ENCODE measurements around the gene MSLN. TPM values are rescaled to one million over a fixed set of nuclear protein-coding genes. Genes with fewer than 3 reads are reported as not detected.

MSLN gene
- total RNA-seq, 6 donors from 2014 or later, result 47.8 to 275 (median 121) TPM

DNA sequence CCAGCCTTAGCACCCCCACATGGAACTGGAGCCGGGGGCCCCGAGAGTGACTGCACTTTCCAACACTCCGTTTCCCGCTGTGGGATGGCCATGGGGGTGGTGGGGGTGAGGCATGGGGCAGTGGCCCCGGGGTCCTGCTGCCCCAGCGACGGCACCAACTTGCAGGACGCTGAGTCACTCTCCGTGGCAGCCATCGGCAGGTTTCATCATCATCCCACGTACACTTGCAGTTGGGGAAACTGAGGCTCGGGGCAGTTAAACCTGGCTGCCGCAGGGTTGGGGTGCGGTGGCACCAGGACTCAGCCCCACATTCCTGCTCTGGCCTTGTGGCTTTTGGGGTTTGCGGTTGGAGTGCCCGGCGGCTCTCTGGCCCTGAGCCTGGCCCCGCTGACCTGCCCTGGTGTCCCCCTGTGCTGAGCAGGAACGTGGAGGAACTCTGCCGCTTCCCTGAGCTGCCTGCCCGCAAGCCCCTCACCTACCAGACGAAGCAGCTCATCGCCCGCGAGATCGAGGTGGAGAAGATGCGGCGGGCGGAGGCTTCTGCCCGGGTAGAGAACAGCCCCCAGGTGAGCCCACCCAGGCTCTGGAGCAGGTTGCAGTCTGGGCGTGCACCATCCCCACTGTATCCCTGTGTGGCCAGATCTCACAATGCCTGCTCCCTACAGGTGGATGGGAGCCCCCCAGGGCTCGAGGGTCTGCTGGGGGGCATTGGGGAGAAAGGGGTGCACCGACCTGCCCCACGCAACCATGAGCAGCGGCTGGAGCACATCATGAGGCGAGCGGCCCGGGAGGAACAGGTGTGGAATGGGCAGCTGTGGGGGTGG is 36.0 kb downstream of the MSLN start:
- ATAC-seq (ENCODE audit: low FRiP score in 2 of 2) (no peak), DNase-seq (no peak)
- H3K27me3 ChIP-seq, result peaks cover 0 to 23% (median 10%) of the 10 kb centered on the region in 4 donors
- peaks cover 0 to 8% (median 3%) of the 10 kb centered on the region in 4 donors for H3K36me3 ChIP-seq
- H3K4me3 ChIP-seq, result no peak overlapping the region
- H3K27ac ChIP-seq, result no peak overlapping the region
- no peak for TF ChIP-seq EP300 (IDR thresholded peaks at IDR 0.05)
- TF ChIP-seq POLR2A (IDR thresholded peaks at IDR 0.05), result no peak
- no peak for TF ChIP-seq CTCF (IDR thresholded peaks at IDR 0.05)
- TF ChIP-seq POLR2AphosphoS5 (IDR thresholded peaks at IDR 0.05), result no peak
- 91 to 94% methylated on average over 18 to 38 of the region's 38 CpGs for WGBS, 2 donors
- H3K9me3 ChIP-seq, result no peaks in the 10 kb centered on the region
- H3K4me1 ChIP-seq, result peaks cover 0 to 7% (median 0%) of the 10 kb centered on the region in 4 donors

DNA sequence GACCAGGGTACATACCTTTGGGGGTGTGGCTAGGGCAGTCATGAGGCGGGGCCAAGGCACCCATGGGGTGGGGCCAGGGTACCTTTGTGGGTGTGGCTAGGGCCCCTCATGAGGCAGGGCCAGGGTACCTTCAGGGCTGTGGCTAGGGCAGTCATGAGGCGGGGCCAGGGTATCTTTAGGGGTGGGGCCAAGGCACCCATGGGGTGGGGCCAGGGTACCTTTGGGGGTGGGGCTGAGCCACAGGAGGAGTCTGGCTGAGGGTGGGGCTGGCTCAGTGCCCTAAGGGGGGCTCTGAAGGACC is 36.5 kb downstream of the MSLN start:
- DNase-seq (no peak), ATAC-seq (ENCODE audit: low FRiP score in 2 of 2) (no peak)
- no peaks in the 10 kb centered on the region for H3K9me3 ChIP-seq
- peaks cover 0 to 7% (median 0%) of the 10 kb centered on the region in 4 donors for H3K4me1 ChIP-seq
- peaks cover 0 to 7% (median 3%) of the 10 kb centered on the region in 4 donors for H3K36me3 ChIP-seq
- peaks cover 0 to 27% (median 11%) of the 10 kb centered on the region in 4 donors for H3K27me3 ChIP-seq
- H3K4me3 ChIP-seq, result no peak overlapping the region
- no peak overlapping the region for H3K27ac ChIP-seq
- TF ChIP-seq POLR2A (IDR thresholded peaks at IDR 0.05), result no peak
- no peak for TF ChIP-seq POLR2AphosphoS5 (IDR thresholded peaks at IDR 0.05)
- TF ChIP-seq CTCF (IDR thresholded peaks at IDR 0.05), result no peak
- TF ChIP-seq EP300 (IDR thresholded peaks at IDR 0.05), result no peak
- WGBS, 2 donors, result 91% methylated on average over 1 of the region's 2 CpGs; no CpG with 5 or more reads in 1 of the 2 donors

DNA sequence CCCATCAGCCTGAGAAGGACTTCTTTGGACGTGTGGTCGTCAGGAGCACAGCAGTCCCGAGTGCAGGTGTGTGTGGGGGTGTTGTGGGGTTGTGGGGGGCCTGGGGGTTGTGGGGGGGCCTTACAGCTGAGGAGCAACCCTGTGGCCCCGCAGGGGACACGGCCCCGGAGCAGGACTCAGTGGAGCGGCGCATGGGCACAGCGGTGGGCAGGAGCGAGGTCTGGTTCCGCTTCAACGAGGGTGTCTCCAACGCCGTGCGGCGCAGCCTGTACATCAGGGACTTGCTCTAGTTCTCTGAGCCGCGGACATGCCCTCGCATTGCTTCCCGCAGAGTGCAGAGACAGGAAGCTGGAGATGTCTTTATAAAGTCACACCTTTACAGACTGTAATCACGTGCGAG is 37.2 kb downstream of the MSLN start:
- Histone ChIP-seq H3K36me3 (peaks cover 0 to 6% (median 3%) of the 10 kb centered on the region in 4 donors), H3K27ac (no peak overlapping the region), H3K27me3 (peaks cover 0 to 27% (median 11%) of the 10 kb centered on the region in 4 donors), H3K9me3 (no peaks in the 10 kb centered on the region), H3K4me3 (no peak overlapping the region), H3K4me1 (peaks cover 0 to 7% (median 0%) of the 10 kb centered on the region in 4 donors)
- peak in 1 of 2 donors; percentile 73 for DNase-seq
- no peak for TF ChIP-seq POLR2AphosphoS5 (IDR thresholded peaks at IDR 0.05)
- WGBS, 2 donors, result 86 to 99% methylated on average over 2 to 20 of the region's 22 CpGs
- ATAC-seq (ENCODE audit: low FRiP score in 2 of 2), result no peak

DNA sequence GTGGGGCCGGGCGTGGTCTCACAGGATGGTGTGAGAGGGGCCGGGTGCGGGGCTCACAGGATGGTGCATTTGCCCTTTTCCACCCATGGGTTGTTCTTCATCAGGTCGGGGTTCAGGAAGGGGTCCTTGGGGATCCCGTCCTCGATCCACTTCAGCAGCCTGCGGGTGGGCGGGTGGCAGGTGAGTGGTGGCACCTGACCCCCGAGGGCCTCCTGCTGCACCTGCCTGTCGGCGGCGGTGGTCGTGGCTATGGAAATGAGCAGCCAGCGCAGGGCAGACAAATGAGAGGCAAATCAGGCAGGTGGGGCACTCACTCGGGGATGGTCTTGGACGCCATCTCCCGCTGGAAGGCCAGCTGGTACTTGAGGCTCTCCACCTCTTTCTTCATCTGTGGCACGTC is 38.1 kb downstream of the MSLN start:
- TF ChIP-seq EP300 (IDR thresholded peaks at IDR 0.05), result no peak
- TF ChIP-seq CTCF (IDR thresholded peaks at IDR 0.05), result no peak
- no peak for TF ChIP-seq POLR2AphosphoS5 (IDR thresholded peaks at IDR 0.05)
- no peak for TF ChIP-seq POLR2A (IDR thresholded peaks at IDR 0.05)
- Histone ChIP-seq H3K4me3 (no peak overlapping the region), H3K27me3 (peaks cover 0 to 27% (median 11%) of the 10 kb centered on the region in 4 donors), H3K27ac (no peak overlapping the region), H3K9me3 (no peaks in the 10 kb centered on the region), H3K4me1 (peaks cover 0 to 7% (median 0%) of the 10 kb centered on the region in 4 donors), H3K36me3 (no peaks in the 10 kb centered on the region)
- WGBS, 2 donors, result 87 to 91% methylated on average over 18 to 19 of the region's 19 CpGs
- ATAC-seq (ENCODE audit: low FRiP score in 2 of 2), result no peak
- peak in 1 of 2 donors; percentile 70 for DNase-seq

GRCh38 chr16:799111-799947 is 38.8 kb downstream of the MSLN start:
- 60 to 67% methylated on average over 13 to 21 of the region's 22 CpGs for WGBS, 2 donors
- DNase-seq (peak in 1 of 2 donors; percentile 75), ATAC-seq (ENCODE audit: low FRiP score in 2 of 2) (no peak)
- no peaks in the 10 kb centered on the region for H3K9me3 ChIP-seq
- no peak overlapping the region for H3K4me3 ChIP-seq
- no peak for TF ChIP-seq POLR2AphosphoS5 (IDR thresholded peaks at IDR 0.05)
- TF ChIP-seq CTCF (IDR thresholded peaks at IDR 0.05), result no peak
- no peak for TF ChIP-seq EP300 (IDR thresholded peaks at IDR 0.05)
- no peak for TF ChIP-seq POLR2A (IDR thresholded peaks at IDR 0.05)
- H3K4me1 ChIP-seq, result peaks cover 0 to 7% (median 0%) of the 10 kb centered on the region in 4 donors
- H3K27ac ChIP-seq, result no peak overlapping the region
- no peaks in the 10 kb centered on the region for H3K36me3 ChIP-seq
- peaks cover 0 to 27% (median 11%) of the 10 kb centered on the region in 4 donors for H3K27me3 ChIP-seq

Data from upper lobe of left lung (tissue), 6 donors.